Prostate gland (tissue), 2 donors: Measurements from ENCODE around the gene PCBP4. TPM values are rescaled to one million over a fixed set of nuclear protein-coding genes. Genes with fewer than 3 reads are reported as not detected.

Experiments
- DNase-seq: peaks from one replicate; pipeline ENCODE4 v3.0.0-alpha.2; 2019; ENCODE audit warnings: low spot score
- H3K27ac ChIP-seq, 2 donors: fragments of 200-600 bp; sonication (generic); 2 replicates each; pipeline ENCODE4 v1.5.1; 2017 to 2019
- H3K27me3 ChIP-seq: fragments of 200-600 bp; sonication (generic); replicated peaks from 2 replicates; pipeline ENCODE4 v1.5.1; 2019; ENCODE audit not compliant: insufficient read depth
- H3K36me3 ChIP-seq, 2 donors: fragments of 200-600 bp; sonication (generic); 1 replicate in 1 of 2; 2 replicates in 1 of 2; pipeline versions ENCODE4 v1.5.1 to v1.8.1; 2017 to 2019
- H3K4me1 ChIP-seq: fragments of 200-600 bp; sonication (generic); replicated peaks from 2 replicates; pipeline ENCODE4 v1.5.1; 2019
- H3K4me3 ChIP-seq, 2 donors: fragments of 200-600 bp; sonication (generic); 2 replicates each; pipeline ENCODE4 v1.5.1; 2017 to 2019
- H3K9me3 ChIP-seq: fragments of 200-600 bp; sonication (generic); 2 replicates; pipeline ENCODE4 v1.5.1; 2017
- CTCF ChIP-seq, 4 experiments: fragments of 200-600 bp in 2 of 4; fragments of 450-650 bp in 2 of 4; sonication (generic) in 2 of 4; IDR thresholded peaks; 1 replicate in 3 of 4; 2 replicates in 1 of 4; pipeline ENCODE4 v1.5.1; 2016 to 2019; ENCODE audit warnings: antibody characterized with exemption in 4 of 4, mild to moderate bottlenecking in 2 of 4, moderate library complexity in 2 of 4
- POLR2A ChIP-seq: fragments of 450-650 bp; IDR thresholded peaks from one replicate; pipeline ENCODE4 v1.6.1; 2016; ENCODE audit warnings: antibody characterized with exemption, mild to moderate bottlenecking
- POLR2AphosphoS5 ChIP-seq: sonication (generic); formaldehyde crosslinking; IDR thresholded peaks from one replicate; pipeline ENCODE4 v1.6.1; 2017; ENCODE audit warnings: antibody characterized with exemption
- WGBS: methylation state at CpG from one replicate; pipeline ENCODE4 v1.1.5; 2018; 5-methylcytosine and 5-hydroxymethylcytosine counted together
- intact Hi-C: fragments of 100-400 bp; cut with DNase I; formaldehyde crosslinking; loops from one replicate; pipeline ENCODE4 v1.14.2; 2022
- total RNA-seq, 2 donors: library from RNA; depleted of rRNA; stranded (reverse); fragments of >200 nt; gene quantifications; one replicate each; pipeline ENCODE4 v1.1.0, GENCODE V29; 2016

The PCBP4 gene
- total RNA-seq, 2 donors from 2014 or later, result 74.0 to 74.1 TPM

DNA sequence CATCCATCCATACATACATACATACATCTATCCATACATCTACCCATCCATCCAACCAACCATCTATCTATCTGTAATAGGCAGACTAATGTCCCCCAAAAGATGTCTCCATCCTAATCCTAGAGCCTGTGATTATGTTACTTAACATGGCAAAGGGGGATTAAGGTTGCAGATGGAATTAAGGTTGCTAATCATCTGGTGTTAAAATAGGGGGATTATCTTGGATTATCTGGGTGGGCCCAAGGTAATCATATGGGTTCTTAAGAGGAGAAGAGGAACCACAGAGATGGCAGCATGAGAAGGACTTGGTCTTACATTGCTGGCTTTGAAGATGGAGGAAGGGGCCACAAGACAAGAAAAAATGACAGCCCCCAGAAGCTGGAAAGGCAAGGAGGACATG is 43.2 kb upstream of the PCBP4 start:
- DNase-seq, result no peak
- Histone ChIP-seq H3K4me1 (peaks cover 4% of the 10 kb centered on the region), H3K4me3 (no peak overlapping the region), H3K27me3 (no peaks in the 10 kb centered on the region), H3K36me3 (no peaks in the 10 kb centered on the region), H3K27ac (no peak overlapping the region), H3K9me3 (no peaks in the 10 kb centered on the region)
- TF ChIP-seq POLR2A (no peak), POLR2AphosphoS5 (no peak), CTCF (IDR thresholded peaks at IDR 0.05) (no peak)
- intact Hi-C loops, result no loop called here

- Histone ChIP-seq H3K36me3 (no peaks in the 10 kb centered on the region), H3K4me1 (peaks cover 4% of the 10 kb centered on the region), H3K4me3 (no peak overlapping the region), H3K9me3 (no peaks in the 10 kb centered on the region), H3K27me3 (no peaks in the 10 kb centered on the region), H3K27ac (no peak overlapping the region)
- WGBS, result 77% methylated on average over 4 of the region's 4 CpGs
- intact Hi-C loops, result no loop called here
- TF ChIP-seq CTCF (IDR thresholded peaks at IDR 0.05) (no peak), POLR2AphosphoS5 (no peak), POLR2A (no peak)
- DNase-seq, result no peak
Observed at GRCh38 chr3:52007291-52007690, 40.0 kb upstream of the PCBP4 start.

DNA sequence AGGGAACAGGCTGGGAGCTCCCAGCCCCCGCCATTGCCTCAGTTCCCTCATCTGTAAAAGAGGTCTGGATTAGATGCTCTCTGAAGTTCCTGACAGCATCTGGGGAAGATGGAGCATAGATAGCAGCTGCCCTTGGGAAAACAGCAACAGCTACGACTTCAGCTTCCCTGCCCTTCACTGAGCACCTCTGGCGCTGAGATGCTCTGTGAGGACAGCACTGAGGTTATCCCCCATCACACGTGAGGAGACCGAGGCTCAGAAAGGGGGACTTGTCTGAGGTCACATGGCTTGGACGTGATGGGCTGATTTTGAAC is 39.5 kb upstream of the PCBP4 start:
- 98% methylated on average over 6 of the region's 6 CpGs for WGBS
- Histone ChIP-seq H3K27me3 (no peaks in the 10 kb centered on the region), H3K9me3 (no peaks in the 10 kb centered on the region), H3K4me1 (peaks cover 4% of the 10 kb centered on the region), H3K36me3 (no peaks in the 10 kb centered on the region), H3K4me3 (no peak overlapping the region), H3K27ac (no peak overlapping the region)
- TF ChIP-seq CTCF (IDR thresholded peaks at IDR 0.05), result no peak
- TF ChIP-seq POLR2AphosphoS5, result no peak
- TF ChIP-seq POLR2A, result no peak
- intact Hi-C loops, result no loop called here
- DNase-seq, result no peak

DNA sequence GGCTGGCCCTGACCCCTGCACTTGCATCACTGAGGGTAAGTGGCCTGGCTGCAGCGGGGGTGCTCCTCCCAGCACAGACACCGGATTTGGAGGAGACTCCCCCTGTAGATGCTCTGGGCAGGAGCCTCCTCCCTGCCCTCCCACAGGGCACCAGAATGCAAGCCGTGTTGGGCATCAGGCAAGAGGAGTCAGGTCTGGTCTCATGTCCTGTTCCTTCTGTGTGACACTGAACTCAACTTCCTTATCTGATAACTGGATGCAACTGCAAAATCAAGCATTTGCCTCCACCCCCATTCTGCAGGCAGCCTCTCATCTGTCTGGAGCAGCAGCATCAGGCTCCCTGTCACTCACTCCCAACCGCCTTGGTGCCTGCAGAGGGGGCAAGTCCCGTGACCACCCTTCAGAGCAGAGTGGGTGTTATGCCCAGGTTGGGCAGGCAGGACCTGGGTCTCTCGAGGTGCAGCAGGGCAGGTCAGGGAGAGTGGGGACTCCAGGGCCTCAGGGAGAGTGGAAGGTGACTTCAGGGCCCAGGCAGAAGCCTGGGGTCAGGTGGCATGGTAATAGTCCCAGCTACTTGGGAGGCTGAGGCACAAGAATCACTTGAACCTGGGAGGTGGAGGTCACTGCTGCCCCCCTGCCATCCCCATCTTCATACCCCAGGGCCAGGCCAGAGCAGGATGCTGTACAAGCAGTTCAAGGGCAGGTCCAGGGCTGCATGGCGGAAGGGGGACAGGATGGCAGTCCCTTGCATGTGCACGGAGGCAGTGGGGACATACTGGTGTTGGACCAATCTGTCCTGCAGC is 39.0 kb upstream of the PCBP4 start:
- Histone ChIP-seq H3K27ac (no peak overlapping the region), H3K27me3 (no peaks in the 10 kb centered on the region), H3K4me3 (no peak overlapping the region), H3K4me1 (peaks cover 4% of the 10 kb centered on the region), H3K9me3 (no peaks in the 10 kb centered on the region), H3K36me3 (no peaks in the 10 kb centered on the region)
- intact Hi-C loops, result no loop called here
- WGBS, result 49% methylated on average over 7 of the region's 8 CpGs
- no peak for TF ChIP-seq CTCF (IDR thresholded peaks at IDR 0.05)
- TF ChIP-seq POLR2AphosphoS5, result no peak
- DNase-seq, result no peak

DNA sequence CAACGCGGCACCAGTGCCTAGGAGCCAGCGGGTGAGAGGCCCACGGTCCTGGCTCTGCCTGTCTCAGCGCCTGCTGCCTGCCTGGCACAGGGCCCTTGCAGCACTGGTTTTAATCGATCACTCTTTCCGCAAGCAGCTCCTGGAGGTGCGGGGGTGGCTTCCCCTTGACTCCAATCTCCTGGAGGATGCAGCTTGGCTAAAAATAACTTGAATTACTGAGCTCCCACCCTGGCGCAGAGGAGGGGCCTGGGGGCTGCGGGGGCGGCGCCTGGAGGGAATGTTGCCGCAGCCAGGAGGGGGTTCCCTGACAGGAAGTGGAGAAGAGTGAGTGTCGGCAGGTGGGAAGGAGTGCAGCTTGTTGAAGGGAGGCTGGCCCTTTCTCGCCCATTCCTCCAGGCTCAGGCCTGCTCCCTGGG is 38.3 kb upstream of the PCBP4 start:
- Histone ChIP-seq H3K27me3 (no peaks in the 10 kb centered on the region), H3K4me3 (no peak overlapping the region), H3K9me3 (no peaks in the 10 kb centered on the region), H3K36me3 (no peaks in the 10 kb centered on the region), H3K4me1 (peaks cover 4% of the 10 kb centered on the region), H3K27ac (no peak overlapping the region)
- DNase-seq, result no peak
- WGBS, result 8% methylated on average over 15 of the region's 15 CpGs
- intact Hi-C loops, result loop anchor here (2.0 kb wide), 1 partner anchor 39 kb away; no protein-coding TSS in a partner anchor
- TF ChIP-seq CTCF (IDR thresholded peaks at IDR 0.05) (no peak), POLR2AphosphoS5 (no peak), POLR2A (no peak)
